ENCODE data around the gene NPIPB2.
"Not testable (repeated sequence)": the region's sequence is repeated elsewhere in the genome, so short reads cannot be mapped to it uniquely, and the experiment has no call there.

The NPIPB2 gene

GRCh38 chr16:11957591-11958395 is 15.9 kb upstream of the NPIPB2 start:
- no peak for DNase-seq

DNA sequence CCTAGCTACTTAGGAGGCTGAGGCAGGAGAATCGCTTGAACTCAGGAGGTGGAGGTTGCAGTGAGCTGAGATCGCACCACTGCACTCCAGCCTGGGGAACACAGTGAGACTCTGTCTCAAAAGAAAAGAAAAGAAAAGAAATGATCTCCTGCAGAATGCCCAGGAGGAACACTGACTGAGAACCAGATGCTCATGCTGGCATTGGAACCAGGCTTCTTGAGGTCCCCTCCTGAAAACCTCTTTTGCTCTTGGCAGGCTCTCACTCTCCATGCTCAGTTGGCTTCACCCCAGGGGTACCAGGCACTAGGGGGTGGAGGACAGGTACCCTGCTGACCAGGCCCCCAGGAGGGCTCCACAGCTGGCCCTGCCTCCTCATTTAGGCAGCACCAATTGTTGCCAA is 14.7 kb upstream of the NPIPB2 start:
- DNase-seq = no peak

DNA sequence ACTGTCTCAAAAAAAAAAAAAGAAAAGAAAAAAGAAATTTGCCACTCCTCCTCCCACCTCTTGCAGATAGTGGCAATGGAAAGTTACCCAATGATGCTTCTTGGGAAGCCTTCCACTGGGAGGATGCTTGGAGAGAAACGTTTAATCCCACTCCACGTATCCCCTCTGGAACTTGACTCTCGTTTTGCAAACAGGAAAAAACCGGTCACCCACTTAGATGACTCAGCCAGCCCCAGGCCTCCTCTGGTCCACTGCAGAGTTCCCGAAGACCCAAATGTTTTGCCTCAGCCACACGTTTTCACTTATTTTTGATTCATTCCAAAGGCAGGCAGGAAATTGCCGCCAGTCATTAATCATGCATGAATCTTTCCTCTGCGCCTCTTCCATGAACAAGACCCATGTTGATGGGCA is 13.9 kb upstream of the NPIPB2 start:
- no peak for DNase-seq

- DNase-seq = not testable (repeated sequence)
Measured at GRCh38 chr16:11953576-11953975, 11.7 kb upstream of the NPIPB2 start.

DNA sequence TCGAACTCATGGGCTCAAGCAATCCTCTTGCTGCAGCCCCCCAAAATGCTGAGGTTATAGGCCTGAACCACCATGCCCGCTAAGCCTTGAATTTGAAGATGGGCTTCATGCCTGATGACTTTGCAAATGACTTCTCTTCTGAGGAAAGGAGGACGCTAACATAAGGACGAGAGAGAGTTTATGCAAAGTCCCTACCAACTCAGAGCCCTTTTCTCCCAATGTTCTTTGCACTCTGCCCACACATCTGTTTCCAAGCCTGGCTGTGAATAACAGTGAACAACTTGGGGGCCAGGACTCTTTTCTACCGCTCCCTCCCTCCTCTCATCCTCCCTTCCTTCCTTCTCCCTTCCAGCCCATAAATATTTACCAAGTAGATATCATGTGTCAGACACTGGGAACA is 8.5 kb upstream of the NPIPB2 start:
- no peak for DNase-seq

DNA sequence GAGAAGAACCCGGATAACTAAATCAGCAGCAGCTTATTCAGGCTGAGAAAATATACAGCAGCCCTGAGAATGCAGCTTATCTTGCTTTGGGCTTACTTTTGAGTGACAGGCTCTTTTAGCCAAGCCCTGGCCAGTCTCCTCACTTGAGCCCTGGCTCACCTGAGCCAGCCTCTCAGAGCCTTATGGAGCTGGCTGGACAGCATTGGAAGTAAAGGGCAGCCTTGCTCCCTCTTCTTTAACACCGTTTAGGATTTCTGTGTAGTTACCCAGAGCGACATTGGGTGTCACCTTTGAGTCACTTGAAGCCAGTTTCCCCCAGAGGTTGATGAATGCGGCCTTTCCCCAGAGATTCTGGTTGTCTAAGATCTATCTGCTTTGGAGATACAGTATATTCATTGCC is 7.7 kb upstream of the NPIPB2 start:
- DNase-seq = no peak

GRCh38 chr16:11948819-11949218 is 7.0 kb upstream of the NPIPB2 start:
- DNase-seq = no peak

- no peak for DNase-seq
Measured at GRCh38 chr16:11946433-11946832, 4.6 kb upstream of the NPIPB2 start.

- DNase-seq = not testable (repeated sequence)
Measured at GRCh38 chr16:11927350-11927749, 14.5 kb downstream of the NPIPB2 start.

DNA sequence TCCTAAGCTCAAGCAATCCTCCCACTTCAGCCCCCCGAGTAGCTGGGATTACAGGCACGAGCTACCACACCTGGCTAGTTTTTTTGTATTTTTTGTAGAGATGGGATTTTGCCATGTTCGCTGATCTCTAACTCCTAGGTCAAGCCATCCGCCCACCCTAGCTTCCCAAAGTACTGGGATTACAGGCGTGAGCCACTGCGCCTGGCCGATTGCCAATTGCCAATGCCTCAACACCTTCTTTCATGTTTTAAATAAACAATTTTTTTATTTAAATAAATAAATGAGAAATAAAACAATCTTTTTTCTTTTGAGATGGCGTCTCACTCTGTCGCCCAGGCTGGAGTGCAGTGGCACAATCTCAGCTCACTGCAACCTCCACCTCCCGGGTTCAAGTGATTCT is 17.8 kb downstream of the NPIPB2 start:
- DNase-seq = not testable (repeated sequence)

GRCh38 chr16:11916524-11917285 is 25.1 kb downstream of the NPIPB2 start:
- DNase-seq = no peak

DNA sequence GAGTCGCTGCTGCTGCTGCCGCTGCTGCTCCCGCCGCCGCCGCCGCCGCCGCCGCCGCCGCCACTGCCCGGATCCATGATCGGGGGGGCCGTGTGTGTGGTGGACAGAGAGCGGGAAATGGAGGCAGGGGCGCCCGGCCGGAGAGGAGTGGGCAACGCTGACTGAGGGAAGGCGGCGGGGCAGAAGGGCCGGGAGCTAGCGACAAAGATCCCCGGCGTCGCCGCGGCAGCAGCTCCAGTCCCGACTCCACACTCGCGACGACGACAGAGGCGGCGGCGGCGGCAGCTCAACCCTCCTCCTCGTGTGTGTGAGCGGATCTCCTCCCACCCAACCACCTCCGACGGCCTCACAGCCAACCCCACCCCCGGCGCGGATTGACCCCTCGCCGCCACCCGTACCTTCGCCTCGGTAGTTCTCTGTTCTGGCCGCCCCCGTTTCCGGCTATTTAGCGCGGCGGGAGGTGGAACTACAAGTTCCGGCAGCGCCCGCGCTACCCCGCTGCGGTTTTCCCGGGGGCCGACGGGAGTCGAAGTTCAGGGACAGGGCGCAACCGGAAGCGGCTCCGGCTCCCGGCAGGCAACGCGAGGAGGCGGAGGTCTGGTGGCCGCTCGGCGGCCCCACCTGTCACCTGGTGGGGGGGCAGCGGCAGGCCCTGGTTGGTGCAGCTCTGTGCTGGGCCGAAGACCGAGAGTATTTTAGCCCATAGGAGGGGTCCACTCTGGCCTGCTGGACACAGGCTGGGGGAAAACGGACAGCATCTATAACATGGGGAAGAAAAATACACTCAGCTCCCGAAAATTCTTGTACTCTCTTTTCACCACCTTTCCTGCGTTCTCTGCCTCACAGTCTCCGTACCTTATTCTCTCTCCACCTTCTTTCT is 26.0 kb downstream of the NPIPB2 start, which contains the start of gene GSPT1:
Gene GSPT1, minus strand, starts transcription at position 313 of the 880 bp plus-strand sequence. Its CDS starts 236 bp downstream, at position 77.
- peak; percentile 99 for DNase-seq

DNA sequence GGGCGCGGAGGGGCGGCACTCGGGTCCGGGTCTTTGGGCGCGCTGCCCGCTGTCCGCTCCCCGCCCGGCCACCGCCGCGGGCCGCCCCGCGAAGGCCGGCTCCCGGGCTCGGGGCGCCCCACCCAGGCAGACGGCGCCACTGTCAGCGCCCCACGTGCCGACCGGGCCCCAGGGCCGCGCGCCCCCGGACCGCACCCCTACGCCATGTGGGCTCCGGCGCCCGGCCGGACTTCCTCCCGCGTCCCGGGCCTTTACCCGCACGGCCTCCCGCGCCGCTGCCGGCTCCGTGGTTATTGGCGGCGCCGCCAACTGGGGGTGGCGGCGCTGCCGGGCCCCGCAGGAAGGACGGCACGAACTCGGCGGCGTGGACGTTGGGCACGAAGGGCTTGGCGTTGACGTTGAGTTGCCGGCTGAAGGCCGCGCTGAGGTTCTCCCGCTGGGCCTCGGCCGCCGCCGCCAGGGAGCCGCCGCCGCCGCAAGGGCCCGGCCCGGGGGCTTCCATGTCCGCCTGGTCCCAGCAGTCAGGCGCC is 26.7 kb downstream of the NPIPB2 start:
- peak; percentile 41 for DNase-seq

GRCh38 chr16:11914210-11915113 is 27.4 kb downstream of the NPIPB2 start:
- DNase-seq = peak; percentile 33

DNA sequence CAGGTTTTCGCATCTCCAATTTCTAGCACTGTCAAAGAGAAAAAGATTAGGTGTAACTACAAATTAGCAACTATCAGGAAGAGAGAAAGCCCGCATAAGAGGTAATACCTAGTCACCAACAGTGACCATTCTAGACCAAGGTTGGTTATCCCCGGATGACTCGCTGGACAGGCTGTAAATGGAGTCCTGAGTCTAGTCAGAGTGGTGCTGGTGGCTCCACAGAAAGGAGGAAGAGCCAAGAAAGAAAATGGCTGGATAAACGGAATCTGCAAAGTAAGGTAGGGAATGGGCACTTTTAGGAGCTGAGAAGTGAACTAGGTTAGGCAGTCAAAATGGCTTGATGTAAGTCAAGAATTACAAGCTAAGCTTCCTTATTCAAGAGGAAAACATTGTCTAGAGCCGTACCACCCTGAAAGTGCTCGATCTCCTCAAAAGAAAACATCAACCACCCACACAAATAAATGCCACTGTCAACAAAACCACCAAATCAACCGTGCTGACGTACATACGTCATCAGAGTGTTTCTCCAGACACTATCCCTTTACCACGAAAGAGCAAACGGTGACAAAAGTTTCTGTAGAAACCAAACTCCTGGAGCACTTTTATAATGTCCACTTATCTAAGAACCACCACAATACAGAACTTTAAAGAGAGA is 28.3 kb downstream of the NPIPB2 start:
- peak; percentile 7 for DNase-seq

- no peak for DNase-seq
Measured at GRCh38 chr16:11909653-11910545, 31.9 kb downstream of the NPIPB2 start.

DNA sequence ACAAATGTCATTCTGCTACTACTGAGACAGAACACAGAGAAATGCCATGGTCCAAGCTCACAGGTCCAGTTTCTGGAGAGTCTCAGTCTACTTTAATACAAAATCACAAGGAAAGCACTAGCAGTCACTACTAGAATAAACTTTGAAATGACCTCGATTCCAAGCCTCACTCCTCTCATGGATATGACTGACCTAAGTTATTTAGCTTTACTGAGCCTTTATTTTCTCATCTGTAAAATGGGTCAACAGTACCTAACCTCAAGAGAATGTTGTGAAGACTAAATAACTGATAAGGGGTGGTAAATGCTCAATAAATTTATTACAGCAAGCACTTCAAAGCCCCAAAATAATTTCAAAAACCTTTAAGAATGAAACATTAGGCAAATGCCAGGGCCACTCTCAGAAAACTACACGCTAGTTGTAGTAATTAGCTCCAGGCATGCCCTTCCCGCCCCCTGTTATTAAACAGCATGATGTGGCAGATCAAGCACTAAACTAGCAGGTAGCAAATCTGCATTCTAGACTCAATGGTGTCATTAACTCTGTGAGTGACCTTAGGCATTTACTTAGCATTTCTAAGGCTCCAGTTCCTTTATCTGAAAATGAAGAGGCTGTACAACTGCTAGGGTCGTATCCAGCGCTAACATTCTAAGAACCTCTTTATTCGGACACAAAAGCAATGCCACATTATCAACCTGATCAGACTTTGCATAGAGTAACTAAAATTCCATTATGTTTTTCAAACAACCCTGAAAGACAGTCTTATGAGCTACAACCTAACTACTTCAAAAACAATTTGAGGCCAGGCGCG is 34.5 kb downstream of the NPIPB2 start:
- no peak for DNase-seq

DNA sequence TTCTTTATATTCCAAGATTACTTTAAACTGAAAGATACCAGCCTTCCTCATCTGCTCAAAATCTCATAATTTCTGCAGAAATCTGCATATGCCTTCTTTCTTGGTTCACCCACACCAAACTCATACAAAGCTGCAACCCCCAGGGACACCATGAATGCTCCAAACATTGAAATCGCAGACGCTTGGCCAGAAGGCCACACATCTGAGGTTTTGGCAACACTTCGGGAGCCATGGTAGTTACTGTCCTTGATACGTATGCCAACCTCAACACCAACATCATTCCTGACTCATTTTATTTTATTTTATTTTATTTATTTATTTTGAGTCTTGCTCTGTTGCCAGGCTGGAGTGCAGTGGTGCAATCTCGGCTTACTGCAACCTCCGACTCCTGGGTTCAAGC is 37.9 kb downstream of the NPIPB2 start:
- no peak for DNase-seq

DNA sequence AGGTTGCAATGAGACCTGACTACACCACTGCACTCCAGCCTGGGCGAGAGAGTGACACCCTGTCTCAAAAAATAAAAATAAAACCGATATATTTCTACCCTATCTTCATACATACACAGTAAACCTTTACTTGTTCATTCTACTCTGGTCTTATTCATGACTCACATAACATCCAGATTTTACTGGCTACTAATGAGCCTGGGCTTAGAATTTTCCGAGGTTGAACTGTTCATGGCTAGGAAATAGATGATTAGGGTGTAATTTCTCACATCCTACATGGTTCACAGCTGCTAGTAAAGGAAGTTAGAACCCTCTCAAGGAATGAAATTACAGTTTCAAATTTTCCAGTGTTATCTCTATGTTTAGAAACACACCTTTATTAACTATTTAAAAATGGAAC is 40.8 kb downstream of the NPIPB2 start:
- no peak for DNase-seq

Data from stimulated activated naive CD4-positive, alpha-beta T cell treated with Interleukin-2 at 50 U/mL for 16 hours (primary cell).